Hair follicle dermal papilla cell (primary cell): ENCODE results near the gene GOLGA1. TPM values are rescaled to one million over a fixed set of nuclear protein-coding genes. Genes with fewer than 3 reads are reported as not detected.

ENCODE experiments used
- small RNA-seq: library from RNA; depleted of rRNA; stranded (forward); fragments of <200 nt; gene quantifications from one replicate; pipeline ENCODE3, GENCODE V24; 2012
- total RNA-seq: library from RNA; depleted of rRNA; stranded (reverse); fragments of >200 nt; gene quantifications from 2 replicates; pipeline ENCODE4 v1.2.3, GENCODE V29; 2012

GOLGA1 gene
- total RNA-seq, result 10.4 and 13.6 TPM in 2 replicates

GRCh38 chr9:124940894-124941678 lies at the start of gene GOLGA1:
Gene GOLGA1 (minus strand): TSS chr9:124941083. CDS start chr9:124938711, 2,372 bp downstream.

GRCh38 chr9:124861342-124862229 lies 79.3 kb downstream of the GOLGA1 start, which contains the start of the genes ARPC5L and RPL35:
Gene ARPC5L (plus strand): TSS chr9:124862130. CDS start chr9:124869291, 7,161 bp downstream.
Gene RPL35 (minus strand): TSS chr9:124861957. CDS start chr9:124861912, 45 bp downstream.

GRCh38 chr9:124852829-124853531 lies 87.9 kb downstream of the GOLGA1 start, which contains the start of gene WDR38:
Gene WDR38 (plus strand): TSS chr9:124853460. CDS start chr9:124853532, 72 bp downstream.

Small RNAs within 50 kb of the gene (small RNA-seq; reads per million reads assigned to genes)
- gene RNU4-82P, result not detected

Other genes starting within 250 kb of the GOLGA1 start
- 0.65 and 0.97 TPM in 2 replicates for gene NR6A1, start 169.8 kb downstream of the GOLGA1 start, total RNA-seq
- 24.7 and 47.6 TPM in 2 replicates for gene OLFML2A, start 163.9 kb downstream of the GOLGA1 start, total RNA-seq
- not detected in 2 replicates for gene WDR38, start 87.6 kb downstream of the GOLGA1 start, total RNA-seq
- gene RPL35, start 79.1 kb downstream of the GOLGA1 start, total RNA-seq, result 1,053 and 1,407 TPM in 2 replicates
- gene ARPC5L, start 79.0 kb downstream of the GOLGA1 start, total RNA-seq, result 7.1 and 8.3 TPM in 2 replicates
- gene SCAI, start 202.4 kb upstream of the GOLGA1 start, total RNA-seq, result 8.9 and 9.8 TPM in 2 replicates
- 25.3 and 26.7 TPM in 2 replicates for gene PPP6C, start 248.7 kb upstream of the GOLGA1 start, total RNA-seq